Activated CD8-positive, alpha-beta T cell treated with anti-CD3 and anti-CD28 coated beads for 36 hours (primary cell): ENCODE measurements around the gene ABCB11. TPM values are rescaled to one million over a fixed set of nuclear protein-coding genes. Genes with fewer than 3 reads are reported as not detected.

Experiments used
- ATAC-seq: fragments of 200-7000 bp; cut with Tn5 transposase; one replicate; pipeline ENCODE4 v1.10.0; 2021; ENCODE audit warnings: mild to moderate bottlenecking, moderate library complexity
- CTCF ChIA-PET: fragments of 350-600 bp; sonication (Branson Sonifier 250); formaldehyde crosslinking; loops from one replicate; lab custom pipeline; 2021; ENCODE audit warnings: antibody characterized with exemption; lab: Charles Lee
- POLR2A ChIA-PET: fragments of 350-600 bp; sonication (Branson Sonifier 250); formaldehyde crosslinking; loops from one replicate; lab custom pipeline; 2021; ENCODE audit warnings: antibody characterized with exemption; lab: Charles Lee
- DNase-seq: peaks from one replicate; pipeline ENCODE4 v3.0.0-alpha.2; 2020
- H3K27ac Mint-ChIP-seq: one replicate; pipeline ENCODE4 v1.8.0; 2021; ENCODE audit warnings: mild to moderate bottlenecking, mixed read lengths
- H3K27me3 Mint-ChIP-seq: one replicate; pipeline ENCODE4 v1.8.0; 2021; ENCODE audit warnings: mixed read lengths
- H3K36me3 Mint-ChIP-seq: one replicate; pipeline ENCODE4 v1.8.0; 2021; ENCODE audit warnings: low read depth, mixed read lengths
- H3K4me1 Mint-ChIP-seq: one replicate; pipeline ENCODE4 v1.8.0; 2021; ENCODE audit warnings: low read depth, mixed read lengths
- H3K4me3 Mint-ChIP-seq: one replicate; pipeline ENCODE4 v1.8.0; 2021; ENCODE audit warnings: mild to moderate bottlenecking, moderate library complexity, mixed read lengths
- H3K9me3 Mint-ChIP-seq: one replicate; pipeline ENCODE4 v1.8.0; 2021; ENCODE audit warnings: mixed read lengths
- intact Hi-C: fragments of 100-400 bp; cut with micrococcal nuclease; formaldehyde crosslinking; loops from one replicate; pipeline ENCODE4 v1.10.0; 2022
- total RNA-seq, 2 experiments: library from RNA; stranded (reverse); gene quantifications; one replicate each; pipeline ENCODE4 v1.2.3, GENCODE V29; 2021
- TF ChIP-seq, protein P1 (sequence below): fragments of 200-600 bp; IDR thresholded peaks from one replicate; pipeline ENCODE4 v1.8.0; 2022; ENCODE audit warnings: antibody characterized with exemption, mild to moderate bottlenecking

Gene ABCB11
- total RNA-seq, 2 experiments from 2014 or later, result not detected

DNA sequence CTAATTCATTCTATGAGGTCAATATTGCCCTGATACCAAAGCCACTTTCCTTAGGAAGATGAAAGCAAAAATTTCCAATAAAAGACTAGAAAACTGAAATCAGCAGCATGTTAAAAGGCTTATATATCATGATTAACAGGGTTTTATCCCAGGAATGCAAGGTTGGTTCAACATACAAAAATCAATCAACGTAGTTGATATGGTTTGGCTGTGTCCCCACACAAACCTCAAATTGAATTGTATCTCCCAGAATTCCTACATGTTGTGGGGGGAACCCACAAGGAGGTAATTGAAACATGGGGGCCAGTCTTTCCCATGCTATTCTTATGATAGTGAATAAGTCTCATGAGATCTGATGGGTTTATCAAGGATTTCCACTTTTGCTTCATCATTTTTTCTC lies 11.7 kb upstream of the ABCB11 start:
- ATAC-seq, result no peak
- H3K27ac Mint-ChIP-seq, result no peak overlapping the region

DNA sequence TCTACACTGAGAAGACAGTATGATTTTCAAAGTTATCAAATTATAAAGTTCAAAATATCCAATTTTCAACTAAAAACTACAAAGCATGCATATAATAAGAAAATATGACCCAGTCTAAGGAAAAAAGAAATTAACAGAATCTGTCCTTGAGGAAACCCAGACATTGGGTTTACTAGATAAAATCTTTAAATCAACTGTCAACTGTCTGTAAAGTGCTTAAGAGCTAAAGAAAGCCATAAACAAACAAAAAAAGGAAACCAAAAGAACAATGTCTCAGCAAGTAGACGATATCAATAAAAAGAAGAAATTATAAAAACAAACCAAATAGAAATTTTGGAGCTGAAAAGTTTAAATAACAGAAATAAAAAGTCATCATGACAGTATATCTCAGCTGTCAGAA lies 10.5 kb upstream of the ABCB11 start:
- H3K27me3 Mint-ChIP-seq, result no peaks in the 10 kb centered on the region
- intact Hi-C loops, result no loop called here
- peaks cover 5% of the 10 kb centered on the region for H3K36me3 Mint-ChIP-seq
- POLR2A ChIA-PET, result interaction anchor here (0.9 kb wide), 1 partner anchor 21 kb away, joined by 3 read pairs; no protein-coding TSS in a partner anchor
- CTCF ChIA-PET, result interaction anchor here (0.9 to 1.4 kb wide), 3 partner anchors 11 to 90 kb away, joined by 3 read pairs; no protein-coding TSS in a partner anchor
- H3K4me3 Mint-ChIP-seq, result no peak overlapping the region
- TF ChIP-seq, protein P1, sequence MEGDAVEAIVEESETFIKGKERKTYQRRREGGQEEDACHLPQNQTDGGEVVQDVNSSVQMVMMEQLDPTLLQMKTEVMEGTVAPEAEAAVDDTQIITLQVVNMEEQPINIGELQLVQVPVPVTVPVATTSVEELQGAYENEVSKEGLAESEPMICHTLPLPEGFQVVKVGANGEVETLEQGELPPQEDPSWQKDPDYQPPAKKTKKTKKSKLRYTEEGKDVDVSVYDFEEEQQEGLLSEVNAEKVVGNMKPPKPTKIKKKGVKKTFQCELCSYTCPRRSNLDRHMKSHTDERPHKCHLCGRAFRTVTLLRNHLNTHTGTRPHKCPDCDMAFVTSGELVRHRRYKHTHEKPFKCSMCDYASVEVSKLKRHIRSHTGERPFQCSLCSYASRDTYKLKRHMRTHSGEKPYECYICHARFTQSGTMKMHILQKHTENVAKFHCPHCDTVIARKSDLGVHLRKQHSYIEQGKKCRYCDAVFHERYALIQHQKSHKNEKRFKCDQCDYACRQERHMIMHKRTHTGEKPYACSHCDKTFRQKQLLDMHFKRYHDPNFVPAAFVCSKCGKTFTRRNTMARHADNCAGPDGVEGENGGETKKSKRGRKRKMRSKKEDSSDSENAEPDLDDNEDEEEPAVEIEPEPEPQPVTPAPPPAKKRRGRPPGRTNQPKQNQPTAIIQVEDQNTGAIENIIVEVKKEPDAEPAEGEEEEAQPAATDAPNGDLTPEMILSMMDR, result no peak
- ATAC-seq, result no peak
- peaks cover 25% of the 10 kb centered on the region for H3K9me3 Mint-ChIP-seq
- no peak for DNase-seq
- no peak overlapping the region for H3K27ac Mint-ChIP-seq
- H3K4me1 Mint-ChIP-seq, result peaks cover 11% of the 10 kb centered on the region

More for the DNA sequence above, 11.7 kb upstream of the ABCB11 start:
- H3K27me3 Mint-ChIP-seq, result no peaks in the 10 kb centered on the region
- peaks cover 11% of the 10 kb centered on the region for H3K4me1 Mint-ChIP-seq
- H3K36me3 Mint-ChIP-seq, result peaks cover 5% of the 10 kb centered on the region
- no peak for DNase-seq
- intact Hi-C loops, result no loop called here
- peaks cover 25% of the 10 kb centered on the region for H3K9me3 Mint-ChIP-seq
- CTCF ChIA-PET, result interaction anchor here (1.4 kb wide), 1 partner anchor 13 kb away, joined by 3 read pairs; no protein-coding TSS in a partner anchor
- POLR2A ChIA-PET, result no interaction called here
- H3K4me3 Mint-ChIP-seq, result no peak overlapping the region
- TF ChIP-seq, protein P1, result no peak

DNA sequence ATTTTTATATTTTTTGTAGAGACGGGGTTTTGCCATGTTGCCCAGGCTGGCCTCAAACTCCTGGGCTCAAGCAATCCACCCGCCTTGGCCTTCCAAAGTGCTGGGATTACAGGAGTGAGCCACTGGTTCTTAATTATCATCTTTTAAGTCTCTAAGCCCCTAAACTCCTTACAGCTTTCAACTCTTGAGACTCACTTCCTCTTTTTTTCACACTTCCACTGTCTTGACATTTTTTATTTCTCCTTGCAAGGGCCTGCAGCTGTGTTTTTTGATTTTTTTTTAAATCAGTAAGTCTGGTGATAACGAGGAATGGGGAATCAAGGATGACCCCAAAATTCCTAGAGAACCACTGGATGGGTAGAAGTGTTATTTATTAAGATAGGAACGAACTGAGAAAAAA lies 8.6 kb upstream of the ABCB11 start:
- TF ChIP-seq, protein P1, result no peak
- DNase-seq (no peak), ATAC-seq (no peak)
- peaks cover 11% of the 10 kb centered on the region for H3K4me1 Mint-ChIP-seq
- peaks cover 5% of the 10 kb centered on the region for H3K36me3 Mint-ChIP-seq
- intact Hi-C loops, result no loop called here
- H3K27ac Mint-ChIP-seq, result no peak overlapping the region
- ChIA-PET CTCF (no interaction called here), POLR2A (no interaction called here)
- no peaks in the 10 kb centered on the region for H3K27me3 Mint-ChIP-seq
- no peak overlapping the region for H3K4me3 Mint-ChIP-seq
- peaks cover 25% of the 10 kb centered on the region for H3K9me3 Mint-ChIP-seq

DNA sequence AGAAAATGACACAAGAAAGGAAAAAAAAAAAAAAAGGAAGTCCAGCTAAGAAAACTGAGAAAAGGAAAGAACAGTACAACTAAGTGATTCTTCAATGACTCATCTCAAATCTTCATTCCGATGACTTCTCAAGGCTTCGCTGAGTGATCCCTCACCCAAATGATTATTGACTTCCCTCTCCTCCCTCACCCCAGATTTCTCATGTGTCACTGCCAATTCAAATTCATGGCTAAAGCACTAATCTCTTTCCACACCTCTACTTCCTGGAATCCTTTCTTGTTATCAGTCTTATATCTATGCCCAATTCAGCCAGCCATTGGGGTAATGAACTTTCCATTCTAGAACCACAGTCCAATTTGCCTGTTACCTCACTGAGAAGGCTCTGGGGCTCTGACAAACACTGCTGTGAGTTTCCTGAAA lies 7.2 kb upstream of the ABCB11 start:
- intact Hi-C loops, result no loop called here
- Mint-ChIP-seq H3K9me3 (peaks cover 21% of the 10 kb centered on the region), H3K27ac (no peak overlapping the region), H3K4me1 (peaks cover 17% of the 10 kb centered on the region), H3K36me3 (peaks cover 3% of the 10 kb centered on the region), H3K4me3 (no peak overlapping the region), H3K27me3 (no peaks in the 10 kb centered on the region)
- peak; percentile 51 for ATAC-seq
- DNase-seq, result no peak
- ChIA-PET POLR2A (no interaction called here), CTCF (interaction anchor here (0.9 kb wide), 1 partner anchor 69 kb away, joined by 3 read pairs; no protein-coding TSS in a partner anchor)
- TF ChIP-seq, protein P1, result no peak

DNA sequence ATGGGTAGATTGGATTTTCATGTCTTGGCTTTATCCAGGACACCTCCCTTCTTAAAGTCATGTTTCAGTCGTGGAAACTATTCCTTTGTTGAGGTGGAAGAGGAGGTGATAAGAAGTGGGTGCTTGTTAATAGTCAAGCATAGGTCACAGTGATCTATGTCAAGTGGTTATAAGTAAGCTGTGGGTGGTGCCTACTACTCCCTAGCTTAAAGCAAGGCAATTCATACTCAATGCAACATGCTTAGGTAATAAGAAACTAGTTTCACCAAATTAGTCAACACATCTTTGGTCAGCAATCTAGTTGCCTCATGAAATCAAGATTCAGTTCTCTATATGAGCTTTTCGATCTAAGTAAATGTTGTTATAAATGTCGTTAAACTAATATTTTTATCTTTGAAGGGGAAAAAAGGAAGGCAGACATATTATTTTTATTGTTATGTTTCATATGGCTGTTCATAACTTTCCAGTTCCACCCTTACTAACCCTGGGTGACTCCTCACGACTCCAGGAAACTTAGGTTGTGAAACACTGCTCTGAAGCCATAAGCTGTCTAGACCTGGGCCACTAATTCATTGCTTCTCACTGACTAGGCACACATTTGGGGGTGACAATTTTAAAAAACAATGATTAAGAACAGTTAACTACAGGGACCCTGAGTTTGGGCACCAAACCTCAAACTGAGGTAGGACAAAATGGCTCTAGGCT lies 5.8 kb upstream of the ABCB11 start:
- ATAC-seq, result no peak
- intact Hi-C loops, result no loop called here
- no peaks in the 10 kb centered on the region for H3K36me3 Mint-ChIP-seq
- H3K4me1 Mint-ChIP-seq, result peaks cover 17% of the 10 kb centered on the region
- CTCF ChIA-PET, result no interaction called here
- TF ChIP-seq, protein P1, result no peak
- H3K4me3 Mint-ChIP-seq, result no peak overlapping the region
- H3K27me3 Mint-ChIP-seq, result no peaks in the 10 kb centered on the region
- H3K9me3 Mint-ChIP-seq, result peaks cover 8% of the 10 kb centered on the region
- no peak for DNase-seq
- H3K27ac Mint-ChIP-seq, result no peak overlapping the region
- POLR2A ChIA-PET, result no interaction called here
